SK-N-SH (cell line): ENCODE measurements around the gene NAT8L. TPM values are rescaled to one million over a fixed set of nuclear protein-coding genes. Genes with fewer than 3 reads are reported as not detected.

Experiments
- CTCF ChIA-PET: fragments of 300-600, 350-600 bp; formaldehyde crosslinking; extraction: SDS; loops from one replicate; lab custom pipeline; 2021; lab: Yijun Ruan, JAX
- POLR2A ChIA-PET: fragments of 350-600 bp; sonication (Branson Sonifier 250); formaldehyde crosslinking; extraction: SDS; loops from one replicate; lab custom pipeline; 2020; ENCODE audit warnings: antibody characterized with exemption, inconsistent platforms; lab: Yijun Ruan, JAX
- DNase-seq: peaks from one replicate; pipeline ENCODE4 v3.0.0; 2012
- H2AFZ ChIP-seq: fragments of 200-600 bp; sonication (generic); 2 replicates; pipeline ENCODE4 v1.8.1; 2016; ENCODE audit warnings: antibody characterized with exemption, mild to moderate bottlenecking, low read depth
- H3F3A ChIP-seq: fragments of 200-600 bp; sonication (generic); replicated peaks from 2 replicates; pipeline ENCODE3; 2016; ENCODE audit warnings: antibody characterized with exemption, mild to moderate bottlenecking; ENCODE audit not compliant: insufficient read depth
- H3K27ac ChIP-seq, 2 experiments: fragments of 200-500 bp in 1 of 2; fragments of 200-600 bp in 1 of 2; sonication (Bioruptor generic) in 1 of 2; sonication (generic), shearing (Covaris generic) in 1 of 2; 2 replicates each; pipeline versions ENCODE4 v1.5.1 to v1.6.1; 2014 to 2016; ENCODE audit warnings: low read depth in 2 of 2, inconsistent platforms in 1 of 2, low read length in 1 of 2, mild to moderate bottlenecking in 1 of 2, mixed read lengths in 1 of 2
- H3K27me3 ChIP-seq: fragments of 200-600 bp; sonication (generic), shearing (Covaris generic); 2 replicates; pipeline ENCODE4 v1.6.1; 2016; ENCODE audit warnings: mixed run types; ENCODE audit not compliant: insufficient read depth
- H3K36me3 ChIP-seq, 2 experiments: fragments of 200-500 bp in 1 of 2; fragments of 200-600 bp in 1 of 2; sonication (Bioruptor generic) in 1 of 2; sonication (generic) in 1 of 2; replicated peaks in 1 of 2; 2 replicates each; pipeline versions ENCODE3 to v1.5.1; 2014 to 2016; ENCODE audit warnings: low read length in 1 of 2, mild to moderate bottlenecking in 1 of 2; ENCODE audit not compliant: insufficient read depth in 2 of 2, control insufficient read depth in 1 of 2
- H3K4me1 ChIP-seq, 2 experiments: fragments of 200-500 bp in 1 of 2; fragments of 200-600 bp in 1 of 2; sonication (Bioruptor generic) in 1 of 2; sonication (generic), shearing (Covaris generic) in 1 of 2; 2 replicates each; pipeline versions ENCODE4 v1.5.1 to v1.6.1; 2014 to 2016; ENCODE audit warnings: low read depth in 1 of 2, low read length in 1 of 2, mixed run types in 1 of 2; ENCODE audit not compliant: insufficient read depth in 2 of 2, control insufficient read depth in 1 of 2
- H3K4me2 ChIP-seq: fragments of 200-600 bp; sonication (generic), shearing (Covaris generic); 2 replicates; pipeline ENCODE4 v1.6.1; 2017; ENCODE audit warnings: mixed run types
- H3K4me3 ChIP-seq, 2 experiments: fragments of 200-500 bp in 1 of 2; fragments of 200-600 bp in 1 of 2; sonication (Bioruptor generic) in 1 of 2; sonication (generic), shearing (Covaris generic) in 1 of 2; 2 replicates each; pipeline versions ENCODE4 v1.5.1 to v1.8.1; 2014 to 2016; ENCODE audit warnings: low read depth in 2 of 2, inconsistent platforms in 1 of 2, low read length in 1 of 2, mild to moderate bottlenecking in 1 of 2, mixed read lengths in 1 of 2, moderate library complexity in 1 of 2
- H3K79me2 ChIP-seq: fragments of 200-600 bp; sonication (generic); 2 replicates; pipeline ENCODE4 v1.8.1; 2017; ENCODE audit warnings: mild to moderate bottlenecking; ENCODE audit not compliant: insufficient read depth
- H3K9ac ChIP-seq: fragments of 200-600 bp; sonication (generic); 2 replicates; pipeline ENCODE4 v1.6.1; 2017; ENCODE audit warnings: mixed run types
- H3K9me2 ChIP-seq: fragments of 200-600 bp; sonication (generic); 2 replicates; pipeline ENCODE4 v1.6.1; 2017; ENCODE audit warnings: mixed run types
- H3K9me3 ChIP-seq: fragments of 200-600 bp; sonication (generic); 2 replicates; pipeline ENCODE4 v1.6.1; 2017; ENCODE audit warnings: mixed run types, mild to moderate bottlenecking, moderate library complexity
- H4K20me1 ChIP-seq: fragments of 200-600 bp; sonication (generic); 2 replicates; pipeline ENCODE4 v1.6.1; 2017; ENCODE audit warnings: mild to moderate bottlenecking, mixed run types; ENCODE audit not compliant: insufficient read depth
- CHD2 ChIP-seq: fragments of 150-350 bp; IDR thresholded peaks from 2 replicates; pipeline ENCODE4 v1.6.1; 2018; ENCODE audit warnings: low read length; ENCODE audit not compliant: partially characterized antibody
- CTCF ChIP-seq: fragments of 200-600 bp; sonication (generic); IDR thresholded peaks from 2 replicates; pipeline ENCODE4 v1.6.1; 2017; ENCODE audit warnings: antibody characterized with exemption, mild to moderate bottlenecking, moderate library complexity
- EP300 ChIP-seq, 2 experiments: IDR thresholded peaks; 2 replicates each; pipeline versions ENCODE4 v1.4.0 to v1.6.1; 2012; ENCODE audit warnings: borderline replicate concordance in 1 of 2, low read depth in 1 of 2, low read length in 1 of 2
- EZH2phosphoT487 ChIP-seq: fragments of 200-600 bp; sonication (generic); IDR thresholded peaks from 2 replicates; pipeline ENCODE4 v1.6.1; 2017; ENCODE audit warnings: low read depth, mixed run types, mild to moderate bottlenecking, antibody characterized with exemption, moderate library complexity, borderline replicate concordance
- GATA2 ChIP-seq: sonication (generic); formaldehyde crosslinking; IDR thresholded peaks from 2 replicates; pipeline ENCODE4 v1.5.0; 2020; ENCODE audit warnings: mild to moderate bottlenecking, missing genetic modification reagents
- IRF3 ChIP-seq: fragments of 150-350 bp; IDR thresholded peaks from 2 replicates; pipeline ENCODE4 v1.6.1; 2016; ENCODE audit warnings: mild to moderate bottlenecking, low read depth, low read length
- MEF2A ChIP-seq: IDR thresholded peaks from 2 replicates; pipeline ENCODE4 v1.4.0; 2012; ENCODE audit warnings: low read depth, borderline replicate concordance
- MXI1 ChIP-seq: IDR thresholded peaks from 2 replicates; pipeline ENCODE4 v1.6.1; 2012; ENCODE audit warnings: mild to moderate bottlenecking, low read depth, low read length, improper control_type of control experiment
- NRF1 ChIP-seq: IDR thresholded peaks from 2 replicates; pipeline ENCODE4 v1.6.1; 2012; ENCODE audit warnings: low read depth, mild to moderate bottlenecking, low read length
- RAD21 ChIP-seq: IDR thresholded peaks from 2 replicates; pipeline ENCODE4 v1.6.1; 2012; ENCODE audit warnings: mild to moderate bottlenecking, low read length
- REST ChIP-seq: IDR thresholded peaks from 2 replicates; pipeline ENCODE4 v1.6.1; 2012; ENCODE audit warnings: mild to moderate bottlenecking, low read depth, low read length, moderate library complexity
- RFX5 ChIP-seq: IDR thresholded peaks from 2 replicates; pipeline ENCODE4 v1.6.1; 2012; ENCODE audit warnings: mild to moderate bottlenecking, improper control_type of control experiment, low read length
- WGBS: methylation state at CpG from one replicate; pipeline ENCODE4 v1.1.6; 2017; ENCODE audit warnings: low lambda C conversion rate; 5-methylcytosine and 5-hydroxymethylcytosine counted together
- polyA plus RNA-seq, 3 experiments: library from polyadenylated mRNA; depleted of rRNA; stranded (reverse); fragments of >200 nt; gene quantifications; 2 replicates each; pipeline ENCODE4 v1.2.3, GENCODE V29; 2012

Gene NAT8L
- polyA plus RNA-seq, 1 of the 3 experiments (the other 2 are of a cell fraction), result 0.43 TPM

GRCh38 chr4:2083826-2084160, 24.7 kb downstream of the NAT8L start:
- Histone ChIP-seq H2AFZ (no peak overlapping the region), H4K20me1 (no peaks in the 10 kb centered on the region), H3K4me3 (no peak overlapping the region), H3K4me1 (no peaks in the 10 kb centered on the region), H3K27me3 (no peaks in the 10 kb centered on the region), H3K9ac (no peak overlapping the region), H3K36me3 (no peaks in the 10 kb centered on the region), H3K9me3 (no peaks in the 10 kb centered on the region), H3K9me2 (no peaks in the 10 kb centered on the region), H3K27ac (no peak overlapping the region), H3F3A (no peaks in the 10 kb centered on the region), H3K4me2 (no peak overlapping the region), H3K79me2 (no peaks in the 10 kb centered on the region)
- ChIA-PET CTCF (interaction anchor here (1.2 kb wide), 1 partner anchor 10 kb away, joined by 3 read pairs; no protein-coding TSS in a partner anchor), POLR2A (no interaction called here)
- no peak for DNase-seq
- TF ChIP-seq RFX5 (no peak), GATA2 (no peak), CHD2 (no peak), MXI1 (no peak), EP300 (IDR thresholded peaks at IDR 0.05; ENCODE audit: borderline replicate concordance in 1 of 2, low read depth in 1 of 2, low read length in 1 of 2) (no peak), EZH2phosphoT487 (no peak), CTCF (no peak), REST (no peak), NRF1 (no peak), IRF3 (no peak), MEF2A (no peak), RAD21 (no peak)
- WGBS, result 25% methylated on average over 3 of the region's 6 CpGs
